SK-N-SH (cell line): ENCODE data around the gene LRIT3. TPM values are rescaled to one million over a fixed set of nuclear protein-coding genes. Genes with fewer than 3 reads are reported as not detected.

Experiments used
- CTCF ChIA-PET: fragments of 300-600, 350-600 bp; formaldehyde crosslinking; extraction: SDS; loops from one replicate; lab custom pipeline; 2021; lab: Yijun Ruan, JAX
- POLR2A ChIA-PET: fragments of 350-600 bp; sonication (Branson Sonifier 250); formaldehyde crosslinking; extraction: SDS; loops from one replicate; lab custom pipeline; 2020; ENCODE audit warnings: antibody characterized with exemption, inconsistent platforms; lab: Yijun Ruan, JAX
- DNase-seq: peaks from one replicate; pipeline ENCODE4 v3.0.0; 2012
- H2AFZ ChIP-seq: fragments of 200-600 bp; sonication (generic); 2 replicates; pipeline ENCODE4 v1.8.1; 2016; ENCODE audit warnings: antibody characterized with exemption, mild to moderate bottlenecking, low read depth
- H3F3A ChIP-seq: fragments of 200-600 bp; sonication (generic); replicated peaks from 2 replicates; pipeline ENCODE3; 2016; ENCODE audit warnings: antibody characterized with exemption, mild to moderate bottlenecking; ENCODE audit not compliant: insufficient read depth
- H3K27ac ChIP-seq, 2 experiments: fragments of 200-500 bp in 1 of 2; fragments of 200-600 bp in 1 of 2; sonication (Bioruptor generic) in 1 of 2; sonication (generic), shearing (Covaris generic) in 1 of 2; 2 replicates each; pipeline versions ENCODE4 v1.5.1 to v1.6.1; 2014 to 2016; ENCODE audit warnings: low read depth in 2 of 2, inconsistent platforms in 1 of 2, low read length in 1 of 2, mild to moderate bottlenecking in 1 of 2, mixed read lengths in 1 of 2
- H3K27me3 ChIP-seq: fragments of 200-600 bp; sonication (generic), shearing (Covaris generic); 2 replicates; pipeline ENCODE4 v1.6.1; 2016; ENCODE audit warnings: mixed run types; ENCODE audit not compliant: insufficient read depth
- H3K36me3 ChIP-seq, 2 experiments: fragments of 200-500 bp in 1 of 2; fragments of 200-600 bp in 1 of 2; sonication (Bioruptor generic) in 1 of 2; sonication (generic) in 1 of 2; replicated peaks in 1 of 2; 2 replicates each; pipeline versions ENCODE3 to v1.5.1; 2014 to 2016; ENCODE audit warnings: low read length in 1 of 2, mild to moderate bottlenecking in 1 of 2; ENCODE audit not compliant: insufficient read depth in 2 of 2, control insufficient read depth in 1 of 2
- H3K4me1 ChIP-seq, 2 experiments: fragments of 200-500 bp in 1 of 2; fragments of 200-600 bp in 1 of 2; sonication (Bioruptor generic) in 1 of 2; sonication (generic), shearing (Covaris generic) in 1 of 2; 2 replicates each; pipeline versions ENCODE4 v1.5.1 to v1.6.1; 2014 to 2016; ENCODE audit warnings: low read depth in 1 of 2, low read length in 1 of 2, mixed run types in 1 of 2; ENCODE audit not compliant: insufficient read depth in 2 of 2, control insufficient read depth in 1 of 2
- H3K4me2 ChIP-seq: fragments of 200-600 bp; sonication (generic), shearing (Covaris generic); 2 replicates; pipeline ENCODE4 v1.6.1; 2017; ENCODE audit warnings: mixed run types
- H3K4me3 ChIP-seq, 2 experiments: fragments of 200-500 bp in 1 of 2; fragments of 200-600 bp in 1 of 2; sonication (Bioruptor generic) in 1 of 2; sonication (generic), shearing (Covaris generic) in 1 of 2; 2 replicates each; pipeline versions ENCODE4 v1.5.1 to v1.8.1; 2014 to 2016; ENCODE audit warnings: low read depth in 2 of 2, inconsistent platforms in 1 of 2, low read length in 1 of 2, mild to moderate bottlenecking in 1 of 2, mixed read lengths in 1 of 2, moderate library complexity in 1 of 2
- H3K79me2 ChIP-seq: fragments of 200-600 bp; sonication (generic); 2 replicates; pipeline ENCODE4 v1.8.1; 2017; ENCODE audit warnings: mild to moderate bottlenecking; ENCODE audit not compliant: insufficient read depth
- H3K9ac ChIP-seq: fragments of 200-600 bp; sonication (generic); 2 replicates; pipeline ENCODE4 v1.6.1; 2017; ENCODE audit warnings: mixed run types
- H3K9me2 ChIP-seq: fragments of 200-600 bp; sonication (generic); 2 replicates; pipeline ENCODE4 v1.6.1; 2017; ENCODE audit warnings: mixed run types
- H3K9me3 ChIP-seq: fragments of 200-600 bp; sonication (generic); 2 replicates; pipeline ENCODE4 v1.6.1; 2017; ENCODE audit warnings: mixed run types, mild to moderate bottlenecking, moderate library complexity
- H4K20me1 ChIP-seq: fragments of 200-600 bp; sonication (generic); 2 replicates; pipeline ENCODE4 v1.6.1; 2017; ENCODE audit warnings: mild to moderate bottlenecking, mixed run types; ENCODE audit not compliant: insufficient read depth
- EP300 ChIP-seq, 2 experiments: IDR thresholded peaks; 2 replicates each; pipeline versions ENCODE4 v1.4.0 to v1.6.1; 2012; ENCODE audit warnings: borderline replicate concordance in 1 of 2, low read depth in 1 of 2, low read length in 1 of 2
- FOSL2 ChIP-seq: IDR thresholded peaks from 2 replicates; pipeline ENCODE4 v1.4.0; 2012; ENCODE audit warnings: low read depth, mild to moderate bottlenecking, moderate library complexity, borderline replicate concordance
- FOXJ3 ChIP-seq: sonication (generic); formaldehyde crosslinking; IDR thresholded peaks from 2 replicates; pipeline ENCODE4 v1.5.1; 2020; ENCODE audit warnings: mild to moderate bottlenecking, missing genetic modification reagents
- FOXM1 ChIP-seq: IDR thresholded peaks from 2 replicates; pipeline ENCODE4 v1.4.0; 2012; ENCODE audit warnings: low read depth, mild to moderate bottlenecking
- GATA2 ChIP-seq: sonication (generic); formaldehyde crosslinking; IDR thresholded peaks from 2 replicates; pipeline ENCODE4 v1.5.0; 2020; ENCODE audit warnings: mild to moderate bottlenecking, missing genetic modification reagents
- NFIC ChIP-seq: IDR thresholded peaks from 2 replicates; pipeline ENCODE4 v1.4.0; 2012; ENCODE audit warnings: borderline replicate concordance
- NRF1 ChIP-seq: IDR thresholded peaks from 2 replicates; pipeline ENCODE4 v1.6.1; 2012; ENCODE audit warnings: low read depth, mild to moderate bottlenecking, low read length
- POLR2AphosphoS5 ChIP-seq: IDR thresholded peaks from 2 replicates; pipeline ENCODE4 v1.6.1; 2012; ENCODE audit warnings: low read depth, low read length
- RAD21 ChIP-seq: IDR thresholded peaks from 2 replicates; pipeline ENCODE4 v1.6.1; 2012; ENCODE audit warnings: mild to moderate bottlenecking, low read length
- RFX5 ChIP-seq: IDR thresholded peaks from 2 replicates; pipeline ENCODE4 v1.6.1; 2012; ENCODE audit warnings: mild to moderate bottlenecking, improper control_type of control experiment, low read length
- RXRA ChIP-seq: IDR thresholded peaks from 2 replicates; pipeline ENCODE4 v1.4.0; 2012; ENCODE audit warnings: low read depth, mild to moderate bottlenecking, borderline replicate concordance
- SIN3A ChIP-seq: IDR thresholded peaks from 2 replicates; pipeline ENCODE4 v1.6.1; 2012; ENCODE audit warnings: low read depth, mild to moderate bottlenecking, low read length, moderate library complexity, borderline replicate concordance
- TAF1 ChIP-seq: IDR thresholded peaks from 2 replicates; pipeline ENCODE4 v1.6.1; 2012; ENCODE audit warnings: low read depth, mild to moderate bottlenecking, low read length, moderate library complexity, borderline replicate concordance
- TCF12 ChIP-seq: IDR thresholded peaks from 2 replicates; pipeline ENCODE4 v1.4.0; 2012
- TEAD4 ChIP-seq: IDR thresholded peaks from 2 replicates; pipeline ENCODE4 v1.4.0; 2012; ENCODE audit warnings: mild to moderate bottlenecking, borderline replicate concordance; ENCODE audit not compliant: insufficient read depth
- YY1 ChIP-seq: IDR thresholded peaks from 2 replicates; pipeline ENCODE4 v1.4.0; 2012; ENCODE audit warnings: low read depth, mild to moderate bottlenecking
- WGBS: methylation state at CpG from one replicate; pipeline ENCODE4 v1.1.6; 2017; ENCODE audit warnings: low lambda C conversion rate; 5-methylcytosine and 5-hydroxymethylcytosine counted together
- polyA plus RNA-seq, 3 experiments: library from polyadenylated mRNA; depleted of rRNA; stranded (reverse); fragments of >200 nt; gene quantifications; 2 replicates each; pipeline ENCODE4 v1.2.3, GENCODE V29; 2012
- TF ChIP-seq, protein P1 (sequence below): IDR thresholded peaks from 2 replicates; pipeline ENCODE4 v1.6.1; 2012; ENCODE audit warnings: mild to moderate bottlenecking, low read depth, low read length, moderate library complexity
- TF ChIP-seq, protein P2 (sequence below): fragments of 150-350 bp; IDR thresholded peaks from 2 replicates; pipeline ENCODE4 v1.6.1; 2016; ENCODE audit warnings: mild to moderate bottlenecking, low read depth, low read length
- TF ChIP-seq, protein P3 (sequence below): IDR thresholded peaks from 2 replicates; pipeline ENCODE4 v1.4.0; 2012; ENCODE audit warnings: low read depth, borderline replicate concordance
- TF ChIP-seq, protein P4 (sequence below): IDR thresholded peaks from 2 replicates; pipeline ENCODE4; 2012

The LRIT3 gene
- polyA plus RNA-seq, 1 of the 3 experiments (the other 2 are of a cell fraction), result not detected

DNA sequence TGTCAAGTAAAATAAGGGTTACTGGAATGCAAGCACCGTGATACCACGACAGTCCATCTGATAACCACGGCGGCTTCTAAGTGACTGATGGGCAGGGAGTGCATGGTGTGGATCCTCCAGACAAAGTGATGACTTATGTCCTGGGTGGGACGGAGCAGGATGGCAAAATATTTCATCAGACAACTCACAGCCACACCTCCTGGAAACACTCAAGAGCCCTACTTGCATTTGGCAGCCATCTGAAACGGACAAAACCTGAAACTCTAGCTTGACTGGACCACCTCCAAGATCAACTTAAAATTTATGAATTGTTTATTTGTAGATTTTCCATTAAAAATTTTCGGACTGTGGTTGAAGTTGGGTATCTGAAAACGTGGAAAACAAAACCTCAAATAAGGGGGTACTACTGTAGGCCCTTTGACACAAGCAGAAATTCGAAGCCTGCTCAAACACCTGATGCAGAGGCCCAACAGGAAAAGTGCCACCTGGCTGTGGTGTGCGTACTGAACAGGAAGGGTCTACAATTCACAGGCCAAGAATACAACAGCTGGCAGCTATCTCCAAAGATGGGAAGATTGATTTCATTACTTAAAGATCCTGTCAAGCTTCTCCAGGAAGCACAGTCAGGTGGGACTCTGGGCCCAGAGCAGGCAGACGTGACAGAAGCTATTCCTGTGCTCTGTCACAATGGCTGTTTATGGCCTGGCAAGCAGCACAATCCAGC, 26.0 kb downstream of the LRIT3 start:
- Histone ChIP-seq H3K36me3 (no peaks in the 10 kb centered on the region), H3K79me2 (no peaks in the 10 kb centered on the region), H3K4me1 (no peaks in the 10 kb centered on the region), H2AFZ (no peak overlapping the region), H3K4me3 (no peak overlapping the region), H4K20me1 (no peaks in the 10 kb centered on the region), H3K27me3 (0 out of 2 replicates have a peak, but pooled peaks cover 2% of the 10 kb centered on the region), H3K9me2 (no peaks in the 10 kb centered on the region), H3F3A (no peaks in the 10 kb centered on the region), H3K27ac (no peak overlapping the region), H3K9ac (no peak overlapping the region), H3K4me2 (no peak overlapping the region), H3K9me3 (no peaks in the 10 kb centered on the region)
- WGBS, result 8% methylated on average over 11 of the region's 11 CpGs
- TF ChIP-seq EP300 (IDR thresholded peaks at IDR 0.05; ENCODE audit: borderline replicate concordance in 1 of 2, low read depth in 1 of 2, low read length in 1 of 2) (no peak), NFIC (no peak), YY1 (no peak), RFX5 (no peak), NRF1 (no peak), RXRA (no peak), GATA2 (no peak), FOXM1 (no peak), TAF1 (no peak), TEAD4 (no peak), POLR2AphosphoS5 (no peak), TCF12 (no peak), FOSL2 (no peak), RAD21 (no peak), SIN3A (no peak), FOXJ3 (CRISPR knock-in tag) (no peak)
- TF ChIP-seq, protein P1, sequence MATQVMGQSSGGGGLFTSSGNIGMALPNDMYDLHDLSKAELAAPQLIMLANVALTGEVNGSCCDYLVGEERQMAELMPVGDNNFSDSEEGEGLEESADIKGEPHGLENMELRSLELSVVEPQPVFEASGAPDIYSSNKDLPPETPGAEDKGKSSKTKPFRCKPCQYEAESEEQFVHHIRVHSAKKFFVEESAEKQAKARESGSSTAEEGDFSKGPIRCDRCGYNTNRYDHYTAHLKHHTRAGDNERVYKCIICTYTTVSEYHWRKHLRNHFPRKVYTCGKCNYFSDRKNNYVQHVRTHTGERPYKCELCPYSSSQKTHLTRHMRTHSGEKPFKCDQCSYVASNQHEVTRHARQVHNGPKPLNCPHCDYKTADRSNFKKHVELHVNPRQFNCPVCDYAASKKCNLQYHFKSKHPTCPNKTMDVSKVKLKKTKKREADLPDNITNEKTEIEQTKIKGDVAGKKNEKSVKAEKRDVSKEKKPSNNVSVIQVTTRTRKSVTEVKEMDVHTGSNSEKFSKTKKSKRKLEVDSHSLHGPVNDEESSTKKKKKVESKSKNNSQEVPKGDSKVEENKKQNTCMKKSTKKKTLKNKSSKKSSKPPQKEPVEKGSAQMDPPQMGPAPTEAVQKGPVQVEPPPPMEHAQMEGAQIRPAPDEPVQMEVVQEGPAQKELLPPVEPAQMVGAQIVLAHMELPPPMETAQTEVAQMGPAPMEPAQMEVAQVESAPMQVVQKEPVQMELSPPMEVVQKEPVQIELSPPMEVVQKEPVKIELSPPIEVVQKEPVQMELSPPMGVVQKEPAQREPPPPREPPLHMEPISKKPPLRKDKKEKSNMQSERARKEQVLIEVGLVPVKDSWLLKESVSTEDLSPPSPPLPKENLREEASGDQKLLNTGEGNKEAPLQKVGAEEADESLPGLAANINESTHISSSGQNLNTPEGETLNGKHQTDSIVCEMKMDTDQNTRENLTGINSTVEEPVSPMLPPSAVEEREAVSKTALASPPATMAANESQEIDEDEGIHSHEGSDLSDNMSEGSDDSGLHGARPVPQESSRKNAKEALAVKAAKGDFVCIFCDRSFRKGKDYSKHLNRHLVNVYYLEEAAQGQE, result no peak
- TF ChIP-seq, protein P2, sequence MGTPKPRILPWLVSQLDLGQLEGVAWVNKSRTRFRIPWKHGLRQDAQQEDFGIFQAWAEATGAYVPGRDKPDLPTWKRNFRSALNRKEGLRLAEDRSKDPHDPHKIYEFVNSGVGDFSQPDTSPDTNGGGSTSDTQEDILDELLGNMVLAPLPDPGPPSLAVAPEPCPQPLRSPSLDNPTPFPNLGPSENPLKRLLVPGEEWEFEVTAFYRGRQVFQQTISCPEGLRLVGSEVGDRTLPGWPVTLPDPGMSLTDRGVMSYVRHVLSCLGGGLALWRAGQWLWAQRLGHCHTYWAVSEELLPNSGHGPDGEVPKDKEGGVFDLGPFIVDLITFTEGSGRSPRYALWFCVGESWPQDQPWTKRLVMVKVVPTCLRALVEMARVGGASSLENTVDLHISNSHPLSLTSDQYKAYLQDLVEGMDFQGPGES, result no peak
- TF ChIP-seq, protein P3, sequence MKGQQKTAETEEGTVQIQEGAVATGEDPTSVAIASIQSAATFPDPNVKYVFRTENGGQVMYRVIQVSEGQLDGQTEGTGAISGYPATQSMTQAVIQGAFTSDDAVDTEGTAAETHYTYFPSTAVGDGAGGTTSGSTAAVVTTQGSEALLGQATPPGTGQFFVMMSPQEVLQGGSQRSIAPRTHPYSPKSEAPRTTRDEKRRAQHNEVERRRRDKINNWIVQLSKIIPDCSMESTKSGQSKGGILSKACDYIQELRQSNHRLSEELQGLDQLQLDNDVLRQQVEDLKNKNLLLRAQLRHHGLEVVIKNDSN, result no peak
- TF ChIP-seq, protein P4, sequence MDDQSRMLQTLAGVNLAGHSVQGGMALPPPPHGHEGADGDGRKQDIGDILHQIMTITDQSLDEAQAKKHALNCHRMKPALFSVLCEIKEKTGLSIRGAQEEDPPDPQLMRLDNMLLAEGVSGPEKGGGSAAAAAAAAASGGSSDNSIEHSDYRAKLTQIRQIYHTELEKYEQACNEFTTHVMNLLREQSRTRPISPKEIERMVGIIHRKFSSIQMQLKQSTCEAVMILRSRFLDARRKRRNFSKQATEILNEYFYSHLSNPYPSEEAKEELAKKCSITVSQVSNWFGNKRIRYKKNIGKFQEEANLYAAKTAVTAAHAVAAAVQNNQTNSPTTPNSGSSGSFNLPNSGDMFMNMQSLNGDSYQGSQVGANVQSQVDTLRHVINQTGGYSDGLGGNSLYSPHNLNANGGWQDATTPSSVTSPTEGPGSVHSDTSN, result no peak
- ChIA-PET POLR2A (no interaction called here), CTCF (interaction anchor here (1.3 kb wide), 1 partner anchor 468 kb away, joined by 4 read pairs; no protein-coding TSS in a partner anchor)
- no peak for DNase-seq
